ENCODE measurements around the gene ALDH18A1.
"Not testable (repeated sequence)": the region's sequence is repeated elsewhere in the genome, so short reads cannot be mapped to it uniquely, and the experiment has no call there.

ALDH18A1 gene

DNA sequence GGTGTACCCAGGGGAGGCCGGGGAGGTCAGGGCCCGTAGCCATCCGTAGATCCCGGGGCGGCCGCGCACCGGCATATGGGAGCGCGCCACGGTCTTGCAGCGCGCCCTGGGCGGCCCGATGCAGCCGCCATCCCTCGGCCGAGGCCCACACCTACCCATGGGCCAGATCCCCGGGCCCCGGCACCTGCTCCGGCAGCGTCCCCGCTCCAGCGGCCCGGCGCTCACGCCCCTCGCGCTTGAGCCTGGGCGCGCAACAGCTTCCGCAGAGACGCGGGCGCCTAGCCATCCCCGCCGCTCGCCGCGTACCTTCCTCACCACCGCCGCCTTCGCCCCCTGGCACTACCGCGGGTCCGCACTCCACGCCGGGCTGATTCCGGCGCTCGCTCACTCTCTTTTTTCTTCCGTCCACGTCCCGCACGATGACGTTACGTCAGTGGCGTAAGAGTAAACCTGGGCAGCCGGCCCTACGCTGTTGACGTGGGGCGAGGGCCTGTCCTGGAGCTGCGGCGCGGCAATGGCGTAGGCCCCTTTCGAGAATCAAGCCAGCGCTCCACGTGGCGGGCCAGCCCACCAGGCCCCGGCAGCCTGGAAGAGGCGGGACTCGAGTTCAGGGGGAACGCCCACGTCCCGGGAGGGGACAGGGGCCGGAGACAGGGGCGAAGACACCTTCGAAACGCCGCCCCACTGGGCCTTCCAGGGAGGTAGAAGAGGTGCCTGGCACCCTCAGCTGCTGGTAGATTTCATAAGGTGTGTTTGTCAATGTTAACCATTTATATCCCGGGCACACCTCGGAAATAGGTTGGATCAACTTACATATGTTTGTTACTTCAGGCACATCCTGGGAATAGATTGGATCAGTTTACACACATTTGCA lies at the start of gene ALDH18A1:
Gene ALDH18A1 (minus strand): TSS at position 421 of the 874 bp plus-strand sequence. CDS start 3,334 bp downstream, outside the sequence.
- DNase-seq, result peak; percentile 94

DNA sequence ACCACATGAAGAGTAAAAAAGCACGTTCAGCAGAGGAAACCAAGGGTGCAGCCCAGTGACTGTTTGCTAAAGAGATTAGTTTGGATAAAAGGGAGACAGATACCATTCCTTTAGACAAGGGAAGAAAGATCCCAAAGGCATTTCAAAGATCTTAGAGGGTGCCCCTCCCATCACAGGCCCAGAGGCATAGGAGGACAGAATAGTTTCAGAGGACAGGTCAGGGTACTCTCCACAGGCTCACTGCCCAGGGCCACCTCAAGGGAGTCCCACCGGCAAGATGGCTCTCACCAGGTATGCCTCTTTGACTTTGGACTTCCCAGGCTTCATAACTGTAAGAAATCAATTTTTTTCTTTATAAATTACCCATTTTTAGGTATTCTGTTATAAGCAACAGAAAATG lies 41.9 kb upstream of the ALDH18A1 start:
- DNase-seq, result no peak

DNA sequence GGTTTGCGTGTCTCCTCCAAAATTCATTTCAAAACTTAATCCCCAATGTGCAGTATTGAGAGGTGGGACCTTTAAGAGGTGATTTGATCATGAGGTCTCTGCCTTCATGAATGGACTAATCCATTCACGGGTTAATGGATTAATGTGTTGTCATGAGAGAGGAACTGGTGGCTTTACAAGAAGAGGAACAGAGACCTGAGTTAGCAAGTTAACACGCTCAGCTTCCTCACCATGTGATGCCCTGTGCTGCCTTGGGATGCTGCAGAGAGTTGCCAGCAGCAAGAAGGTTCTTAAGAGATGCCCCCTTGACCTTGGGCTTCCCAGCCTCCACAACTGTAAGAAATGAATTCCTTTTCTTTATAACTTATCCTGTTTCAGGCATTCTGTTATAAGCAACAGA lies 40.9 kb upstream of the ALDH18A1 start:
- DNase-seq, result peak; percentile 13

DNA sequence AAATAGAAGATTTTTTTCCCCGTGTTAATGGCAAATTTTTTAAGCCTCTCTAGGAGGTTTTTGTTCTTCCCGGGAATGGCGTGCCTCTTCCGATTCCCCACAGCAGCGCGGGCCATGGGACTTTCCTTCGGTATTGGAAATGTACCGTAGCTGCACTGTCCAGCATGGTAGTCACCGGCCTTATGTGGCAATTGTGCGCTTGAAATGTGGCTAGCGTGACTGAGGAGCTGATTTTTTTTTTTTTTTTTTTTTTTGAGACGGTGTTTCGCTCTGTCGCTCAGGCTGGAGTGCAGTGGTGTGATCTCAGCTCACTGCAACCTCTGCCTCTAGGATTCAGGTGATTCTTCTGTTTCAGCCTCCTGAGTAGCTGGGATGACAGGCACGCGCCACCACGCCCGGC lies 38.2 kb upstream of the ALDH18A1 start:
- DNase-seq, result no peak

DNA sequence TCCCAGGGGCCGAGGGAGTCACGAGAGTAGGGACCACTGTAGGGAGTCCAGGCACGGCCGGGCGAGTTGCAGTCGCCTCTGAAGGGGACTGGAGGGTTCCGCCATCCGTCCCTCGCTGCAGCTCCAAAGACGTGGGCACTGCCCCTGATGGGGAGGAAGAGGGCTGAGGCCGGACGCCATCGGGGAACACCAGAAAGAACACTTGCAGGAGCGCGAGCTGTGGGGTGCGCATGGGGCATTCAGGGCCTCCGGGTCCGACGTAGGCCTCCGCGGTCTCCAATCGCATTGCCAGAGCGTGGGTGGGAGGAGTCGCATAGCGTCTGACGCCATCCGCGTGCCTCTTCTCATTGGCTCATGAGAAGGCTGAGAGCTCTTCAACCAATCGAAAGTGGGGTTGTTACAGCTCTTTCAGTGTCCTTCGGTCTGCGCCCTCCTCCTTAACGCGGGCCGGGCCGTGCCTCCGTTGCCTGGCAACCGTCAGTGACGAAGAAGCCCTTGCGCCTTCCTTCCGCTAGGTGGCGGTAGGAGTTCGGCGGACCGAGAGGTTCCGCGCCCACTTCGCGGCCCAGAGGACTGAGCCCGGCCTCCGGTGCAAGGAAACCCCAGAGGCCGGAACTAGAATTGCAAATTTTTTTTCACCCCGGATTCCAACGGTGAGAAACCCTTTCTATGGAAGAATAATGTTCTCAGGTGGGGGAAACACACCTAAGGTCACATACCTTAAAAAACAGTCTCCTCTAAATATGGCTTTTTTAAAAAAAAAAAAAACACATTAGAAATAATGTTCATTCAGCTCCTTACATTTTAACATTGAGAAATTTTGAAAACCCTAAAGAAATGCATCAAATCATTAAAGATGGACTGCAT lies 37.4 kb upstream of the ALDH18A1 start, which contains the start of gene TCTN3:
Gene TCTN3 (minus strand): TSS at position 260 of the 867 bp plus-strand sequence. CDS start 28 bp downstream, at position 232.
- peak; percentile 99 for DNase-seq

DNA sequence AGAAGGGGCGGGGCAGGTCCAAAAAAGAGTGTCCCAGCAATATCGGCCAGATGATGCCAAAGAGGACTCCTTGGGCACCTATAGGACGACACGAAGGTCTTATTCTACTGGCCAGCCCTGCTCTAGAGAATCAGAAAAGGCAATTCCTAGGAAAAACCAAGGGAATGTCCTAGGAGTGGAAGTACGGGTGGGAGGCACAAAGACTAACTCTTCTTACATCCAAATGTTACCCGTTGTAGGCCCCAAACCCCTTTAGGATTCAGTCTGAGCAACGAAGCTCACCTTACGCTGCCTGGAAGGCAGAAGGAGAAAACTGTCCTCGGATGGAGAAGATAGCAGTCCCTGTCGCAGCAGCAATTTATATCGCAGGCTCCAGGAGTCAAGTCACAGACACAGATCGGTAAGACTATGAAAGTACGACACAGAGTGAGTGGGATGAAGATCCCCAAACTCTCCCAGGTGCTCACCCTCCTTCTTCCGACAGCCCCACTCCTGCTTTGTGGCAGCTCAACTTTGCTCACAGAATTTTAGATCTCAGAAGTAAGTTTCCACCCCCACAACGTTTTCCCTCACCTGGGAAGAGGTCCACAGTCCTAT lies 36.7 kb upstream of the ALDH18A1 start:
- DNase-seq, result no peak

DNA sequence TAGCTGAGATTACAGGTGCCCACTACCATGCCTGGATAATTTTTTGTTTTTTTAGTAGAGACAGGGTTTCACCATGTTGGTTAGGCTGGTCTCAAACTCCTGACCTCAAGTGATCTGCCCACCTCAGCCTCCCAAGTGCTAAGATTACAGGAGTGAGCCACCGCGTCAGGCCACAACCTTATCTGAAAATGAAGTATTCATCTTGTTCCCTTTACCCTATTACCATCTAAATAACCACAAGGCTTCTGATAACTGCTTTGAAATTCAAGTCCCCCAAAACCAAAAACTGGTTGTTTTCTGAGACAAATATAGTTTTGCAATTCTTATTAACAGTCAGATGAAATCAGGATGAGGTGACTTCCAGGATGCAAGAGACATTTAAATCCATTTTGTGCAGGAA lies 34.8 kb upstream of the ALDH18A1 start:
- DNase-seq, result no peak

DNA sequence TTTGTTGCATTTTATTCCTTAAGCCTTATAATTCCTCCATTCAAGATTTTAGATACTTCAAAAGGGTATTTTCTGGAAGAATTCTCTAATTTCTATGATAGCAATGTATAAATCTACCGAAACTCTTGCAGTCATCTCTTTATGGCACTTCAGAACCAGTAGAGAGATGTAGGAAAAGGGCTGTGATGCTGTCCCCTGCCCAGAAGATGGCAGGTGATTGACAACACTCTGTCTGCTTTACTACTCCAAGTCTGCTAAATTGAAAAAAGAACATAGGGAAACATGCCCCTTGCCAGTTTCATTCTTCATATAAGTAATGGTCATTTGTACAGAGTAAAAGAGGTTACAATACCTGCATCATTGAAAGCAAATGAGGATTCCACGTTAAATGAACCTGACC lies 32.1 kb upstream of the ALDH18A1 start:
- no peak for DNase-seq

DNA sequence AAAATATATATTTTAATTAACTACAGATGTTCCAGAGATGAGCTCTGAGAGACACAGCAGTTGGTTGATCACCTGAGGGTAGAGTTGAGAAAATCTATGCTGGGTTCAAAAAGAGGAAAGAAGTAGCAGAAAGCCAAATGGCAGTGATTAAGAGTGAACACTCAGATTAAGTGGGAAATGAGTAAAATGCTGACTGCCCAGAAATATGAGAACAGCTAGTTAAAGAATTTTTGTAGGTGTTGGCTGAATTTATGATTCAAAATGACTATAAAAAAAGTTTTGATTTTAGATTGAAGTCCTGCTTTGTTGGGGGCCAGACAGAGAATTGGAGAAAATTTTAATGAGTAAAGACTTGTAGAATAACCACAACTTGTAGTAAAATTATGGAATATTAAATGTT lies 27.5 kb upstream of the ALDH18A1 start:
- no peak for DNase-seq

DNA sequence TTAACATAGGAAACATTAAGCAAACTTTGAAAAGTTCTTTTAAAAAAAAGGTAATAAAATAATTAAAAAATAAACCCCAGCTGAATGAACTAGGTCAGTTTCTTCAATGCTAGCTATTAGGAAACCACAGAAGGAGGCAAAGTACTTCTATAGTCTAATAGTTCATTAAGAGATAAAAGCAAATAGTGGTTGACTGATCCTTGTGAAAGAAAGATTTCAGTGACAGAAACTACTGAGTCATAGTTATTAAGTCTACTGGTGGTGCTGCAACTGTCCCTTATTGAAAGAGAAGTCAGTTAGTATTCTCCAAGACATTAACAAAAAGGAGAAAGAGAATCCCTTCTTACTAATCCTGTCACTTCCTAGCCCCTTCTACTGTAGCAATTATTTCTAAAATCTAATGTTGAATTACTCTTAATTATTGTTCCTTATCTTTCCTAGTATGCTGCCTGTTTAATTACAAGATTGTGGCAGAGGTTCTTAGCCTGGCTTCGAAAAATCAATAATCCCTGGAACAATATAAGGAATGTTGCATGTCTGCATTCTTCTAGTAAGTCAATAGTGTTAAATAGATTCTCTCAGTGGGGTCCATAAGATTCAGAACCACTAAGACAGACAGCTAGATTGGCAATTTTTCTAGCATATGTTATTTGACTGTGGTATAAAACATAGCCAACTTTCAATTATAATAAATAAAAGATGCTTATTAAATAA lies 19.0 kb upstream of the ALDH18A1 start:
- DNase-seq, result no peak

DNA sequence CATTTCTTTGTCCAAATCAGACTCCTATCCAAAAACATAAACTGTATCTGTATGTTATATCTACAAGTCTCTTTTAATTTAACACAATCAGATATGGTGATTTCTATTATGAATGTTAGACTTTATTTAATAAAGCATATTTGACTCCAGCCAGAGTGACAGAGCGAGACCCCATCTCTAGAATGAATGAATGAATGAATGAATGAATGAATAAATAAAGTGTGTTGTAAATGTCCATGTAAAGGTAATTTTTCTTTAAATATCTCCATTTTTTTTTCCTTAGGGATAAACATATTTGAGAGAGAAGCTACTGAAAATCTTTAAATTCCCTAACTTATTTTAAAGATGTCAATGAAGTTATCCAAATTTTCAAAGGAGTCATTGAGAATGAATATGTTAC lies 18.1 kb upstream of the ALDH18A1 start:
- no peak for DNase-seq

DNA sequence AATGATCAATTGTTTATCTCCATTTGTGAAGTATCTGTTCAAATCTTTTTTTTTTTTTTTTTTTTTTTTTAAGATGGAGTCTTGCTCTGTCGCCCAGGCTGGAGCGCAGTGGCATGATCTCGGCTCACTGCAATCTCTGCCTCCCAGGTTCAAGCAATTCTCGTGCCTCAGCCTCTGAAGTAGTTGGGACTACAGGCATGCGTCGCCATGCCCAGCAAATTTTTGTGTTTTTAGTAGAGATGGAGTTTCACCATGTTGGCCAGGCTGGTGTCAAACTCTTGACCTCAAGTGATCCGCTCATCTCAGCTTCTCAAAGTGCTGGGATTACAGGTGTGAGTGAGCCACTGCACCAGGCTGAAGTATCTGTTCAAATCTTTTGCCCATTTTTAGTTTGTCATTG lies 16.1 kb upstream of the ALDH18A1 start:
- not testable (repeated sequence) for DNase-seq

DNA sequence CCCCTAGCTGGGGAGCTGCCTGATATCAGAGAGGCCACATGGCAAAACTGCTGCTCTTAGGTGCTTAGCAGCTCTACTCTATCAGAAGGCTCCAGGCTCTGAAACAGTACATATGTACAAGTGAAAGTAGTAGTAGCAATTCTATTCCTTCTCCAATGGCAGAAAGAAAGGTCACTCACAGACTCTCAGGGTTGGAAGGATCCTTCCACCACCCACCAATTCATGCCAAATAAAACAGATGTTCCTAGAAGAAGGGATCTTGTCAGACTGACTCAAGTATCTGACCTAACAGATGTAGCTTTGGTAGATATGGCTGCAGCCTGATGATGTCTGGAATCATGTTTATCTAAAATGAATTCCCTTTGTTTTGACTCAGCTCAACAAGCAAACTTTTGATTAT lies 8.0 kb upstream of the ALDH18A1 start:
- DNase-seq, result no peak

DNA sequence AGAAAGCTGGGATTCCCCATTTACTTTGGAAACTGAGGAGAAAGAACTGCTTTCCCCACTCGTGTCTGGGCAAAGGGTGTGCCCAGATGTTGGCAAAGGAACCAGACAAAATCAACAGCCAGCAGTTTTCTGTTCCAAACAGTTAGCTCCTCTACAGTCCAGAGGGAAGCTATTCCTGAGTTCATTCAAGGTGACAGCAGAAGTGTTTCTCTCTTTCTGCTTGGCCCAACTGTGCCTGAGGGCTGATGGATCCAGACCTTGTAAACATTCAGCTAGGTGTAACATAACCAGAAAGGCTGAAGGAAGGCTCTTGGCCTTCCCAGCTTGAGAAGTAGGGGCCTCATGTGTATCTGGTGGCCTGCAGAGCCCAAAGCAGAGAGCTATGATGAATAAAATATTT lies 7.0 kb upstream of the ALDH18A1 start:
- DNase-seq, result no peak

DNA sequence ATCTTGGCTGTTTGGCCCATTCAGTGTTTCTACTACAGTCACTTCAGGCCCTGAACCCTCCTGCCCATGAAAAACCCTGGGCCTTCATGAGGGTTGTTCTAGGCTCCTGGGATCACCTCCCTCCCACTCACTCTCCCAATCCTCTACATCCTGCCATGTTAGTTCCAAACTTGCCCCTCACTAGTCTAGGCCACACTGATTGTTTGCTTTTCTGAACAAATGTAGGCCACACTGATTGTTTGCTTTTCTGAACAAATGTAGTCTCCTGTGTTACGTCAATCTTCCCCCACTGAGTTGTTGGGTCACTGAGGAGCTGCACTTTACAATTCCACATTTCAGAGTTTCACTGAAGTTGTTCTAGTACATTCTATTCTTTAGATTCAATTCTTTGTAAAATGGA lies 5.3 kb upstream of the ALDH18A1 start:
- no peak for DNase-seq

DNA sequence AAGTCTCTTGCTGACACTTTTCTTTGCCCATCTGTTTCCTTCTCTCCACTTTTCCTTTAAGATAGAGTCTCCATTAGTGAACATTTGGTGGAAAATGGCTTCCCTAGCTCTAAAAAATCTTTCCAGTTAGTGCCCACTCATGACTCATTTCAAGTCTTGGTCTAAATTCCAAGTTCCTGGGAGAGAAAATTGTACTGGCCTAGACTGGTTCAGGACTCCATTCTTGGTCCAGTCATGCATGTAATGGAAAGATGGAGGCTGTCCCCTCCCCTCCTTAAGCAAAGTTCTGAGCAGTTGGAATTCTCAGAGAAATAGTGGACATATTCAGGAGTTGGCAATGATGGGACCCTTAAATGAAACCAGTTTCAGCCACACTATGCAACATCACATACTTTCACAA lies 3.8 kb upstream of the ALDH18A1 start:
- no peak for DNase-seq

DNA sequence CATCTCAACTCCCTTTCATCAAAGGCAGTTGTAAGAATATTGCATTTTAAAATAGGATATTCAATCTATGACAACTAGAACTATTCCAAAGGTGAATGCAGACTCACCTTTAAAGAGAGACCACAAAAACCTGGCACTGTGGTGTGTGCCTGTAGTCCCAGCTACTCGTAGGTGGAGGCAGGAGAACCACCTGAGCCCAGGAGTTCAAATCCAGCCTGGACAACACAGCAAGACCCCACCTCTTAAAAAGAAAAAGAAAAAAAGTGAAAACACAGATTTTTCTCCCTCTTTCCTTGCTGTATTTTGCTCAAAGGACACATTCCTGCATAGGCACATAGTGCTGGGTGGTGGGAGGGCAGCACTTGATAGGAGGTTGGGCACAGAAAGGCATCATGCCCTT lies 739 bp upstream of the ALDH18A1 start:
- DNase-seq, result no peak

DNA sequence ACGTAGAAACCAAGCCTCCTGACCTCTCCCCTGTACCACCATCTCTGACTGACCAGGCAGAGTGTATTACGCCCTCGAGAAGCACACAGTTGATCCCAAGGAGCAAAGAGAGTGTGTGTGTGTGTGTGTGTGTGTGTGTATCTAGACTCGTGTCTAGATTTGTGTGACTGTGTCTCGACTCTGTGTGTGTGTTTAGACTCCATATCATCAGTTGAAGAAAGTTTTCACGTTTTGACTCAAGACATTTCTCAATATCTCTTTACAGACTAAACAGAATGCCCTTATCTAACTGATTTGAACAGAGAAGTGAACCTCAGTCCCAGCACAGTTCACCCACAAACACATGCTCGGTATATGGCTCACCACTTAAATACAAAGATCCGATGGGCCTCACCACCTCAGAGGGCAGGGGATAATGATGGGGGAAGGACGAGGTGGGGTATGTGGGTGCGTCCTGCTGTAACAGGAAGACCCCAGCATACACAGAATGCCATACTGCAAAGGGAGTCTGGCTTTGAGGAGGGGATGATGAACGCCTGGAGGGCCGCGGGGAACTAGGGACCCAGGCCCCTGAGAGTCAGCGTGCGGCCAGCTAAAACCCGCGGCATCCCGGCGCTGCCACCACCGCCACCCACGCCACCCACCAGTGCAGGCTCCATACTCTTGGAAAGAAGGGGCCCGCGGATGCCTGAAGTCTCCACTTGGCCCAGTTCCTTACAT lies 780 bp downstream of the ALDH18A1 start:
- DNase-seq, result peak; percentile 14

DNA sequence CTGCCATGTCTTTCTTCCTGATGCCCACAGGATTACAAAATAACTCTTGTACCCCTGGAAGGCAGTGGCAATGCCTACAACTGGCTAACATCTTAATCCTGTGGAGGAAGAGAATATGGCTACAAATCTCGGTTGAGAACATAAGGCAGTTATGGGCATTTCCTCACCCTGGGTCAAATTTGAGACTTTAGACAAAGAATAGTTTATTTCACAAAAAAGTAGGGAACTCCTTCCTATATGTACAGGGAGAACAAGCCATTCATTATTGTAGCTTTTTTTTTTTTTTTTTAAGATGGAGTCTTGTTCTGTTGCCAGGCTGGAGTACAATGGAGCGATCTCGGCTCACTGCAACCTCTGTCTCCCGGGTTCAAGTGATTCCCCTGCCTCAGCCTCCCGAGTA lies 2.6 kb downstream of the ALDH18A1 start:
- DNase-seq, result no peak

DNA sequence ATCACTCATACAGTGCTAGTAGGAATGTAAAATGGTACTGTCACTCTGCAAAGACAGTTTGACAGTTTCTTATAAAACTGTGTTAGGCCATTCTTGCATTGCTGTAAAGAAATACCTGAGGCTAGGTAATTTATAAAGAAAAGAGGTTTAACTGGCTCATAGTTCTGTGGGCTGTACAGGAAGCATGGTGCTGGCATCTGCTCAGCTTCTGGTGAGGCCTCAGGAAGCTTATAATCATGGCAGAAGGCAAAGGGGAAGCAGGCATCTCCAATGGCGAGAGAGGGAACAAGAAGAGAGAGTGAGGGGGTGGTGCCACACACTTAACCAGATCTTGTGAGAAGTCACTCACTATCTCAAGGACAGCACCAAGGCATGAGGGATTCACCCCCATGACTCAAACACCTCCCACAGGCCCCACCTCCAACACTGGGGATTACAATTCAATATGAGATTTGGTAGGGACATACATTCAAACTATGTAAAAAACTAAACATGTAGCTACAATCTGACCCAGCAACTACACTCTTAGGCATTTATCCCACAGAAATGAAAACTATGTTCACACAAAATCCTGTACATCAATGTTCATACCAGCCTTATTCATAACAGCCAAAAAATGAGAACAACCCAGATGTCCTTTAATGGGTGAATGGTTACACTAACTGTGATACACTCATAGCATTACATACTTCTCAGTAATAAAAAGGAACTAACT lies 5.0 kb downstream of the ALDH18A1 start:
- no peak for DNase-seq

DNA sequence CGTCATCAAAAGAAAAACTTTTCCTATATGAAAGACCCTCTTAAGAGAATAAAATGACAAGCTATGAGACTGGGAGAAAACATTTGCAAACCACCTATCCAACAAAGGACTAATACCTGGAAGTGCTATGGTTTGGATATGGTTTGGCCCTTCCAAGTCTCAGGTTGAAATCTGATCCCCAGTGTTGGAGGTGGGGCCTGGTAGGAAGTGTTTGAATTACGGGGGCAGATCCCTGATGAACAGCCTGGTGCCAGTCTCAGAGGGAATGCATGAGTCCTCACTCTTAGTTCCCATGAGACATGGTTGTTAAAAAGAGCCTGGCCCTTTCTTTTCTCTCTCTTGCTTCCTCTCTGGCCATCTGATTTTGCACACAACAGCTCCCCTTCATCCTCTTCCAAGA lies 6.3 kb downstream of the ALDH18A1 start:
- DNase-seq, result no peak
